Glutamatergic neuron (in vitro differentiated cells): ENCODE measurements around the gene CBX6. TPM values are rescaled to one million over a fixed set of nuclear protein-coding genes. Genes with fewer than 3 reads are reported as not detected.

ENCODE experiments used
- DNase-seq: peaks from one replicate; pipeline ENCODE4 v3.0.0; 2022
- H3K27ac Mint-ChIP-seq: one replicate; pipeline ENCODE4 v1.8.0; 2020; ENCODE audit warnings: mild to moderate bottlenecking, mixed read lengths, inconsistent platforms; ENCODE audit not compliant: unreplicated experiment
- H3K27me3 Mint-ChIP-seq: one replicate; pipeline ENCODE4 v1.8.0; 2020; ENCODE audit warnings: mild to moderate bottlenecking, moderate library complexity, mixed read lengths, inconsistent platforms; ENCODE audit not compliant: unreplicated experiment
- H3K36me3 Mint-ChIP-seq: one replicate; pipeline ENCODE4 v1.8.0; 2020; ENCODE audit warnings: mild to moderate bottlenecking, mixed read lengths, inconsistent platforms; ENCODE audit not compliant: unreplicated experiment
- H3K4me1 Mint-ChIP-seq: one replicate; pipeline ENCODE4 v1.8.0; 2020; ENCODE audit warnings: mild to moderate bottlenecking, low read depth, mixed read lengths, inconsistent platforms; ENCODE audit not compliant: unreplicated experiment
- H3K4me3 Mint-ChIP-seq: one replicate; pipeline ENCODE4 v1.8.0; 2020; ENCODE audit warnings: mild to moderate bottlenecking, mixed read lengths, inconsistent platforms; ENCODE audit not compliant: unreplicated experiment
- H3K9me3 Mint-ChIP-seq: one replicate; pipeline ENCODE4 v1.8.0; 2020; ENCODE audit warnings: mild to moderate bottlenecking, moderate library complexity, mixed read lengths, inconsistent platforms; ENCODE audit not compliant: unreplicated experiment
- CTCF ChIP-seq: fragments of 200-600 bp; sonication (generic); IDR thresholded peaks from one replicate; pipeline ENCODE4 v1.5.0; 2021; ENCODE audit not compliant: partially characterized antibody, unreplicated experiment
- total RNA-seq: library from RNA; stranded (reverse); fragmentation: NEBNext Ultra II Directional; extraction: Animal tissue kit (Norgen Biotek cat#: 25700); gene quantifications from one replicate; pipeline ENCODE4 v1.2.1, GENCODE V29; 2021; ENCODE audit not compliant: unreplicated experiment

Gene CBX6
- total RNA-seq, 1 donor from 2014 or later, result 27.6 TPM

GRCh38 chr22:38827510-38827909 is 44.5 kb downstream of the CBX6 start:
- Mint-ChIP-seq H3K36me3 (no peaks in the 10 kb centered on the region), H3K27ac (no peak overlapping the region), H3K4me3 (no peak overlapping the region), H3K27me3 (peaks cover 3% of the 10 kb centered on the region), H3K9me3 (peaks cover 3% of the 10 kb centered on the region), H3K4me1 (no peaks in the 10 kb centered on the region)
- DNase-seq, result no peak
- no peak for TF ChIP-seq CTCF

GRCh38 chr22:38826801-38827200 is 45.2 kb downstream of the CBX6 start:
- Mint-ChIP-seq H3K9me3 (peaks cover 3% of the 10 kb centered on the region), H3K36me3 (no peaks in the 10 kb centered on the region), H3K27me3 (peaks cover 3% of the 10 kb centered on the region), H3K27ac (no peak overlapping the region), H3K4me1 (no peaks in the 10 kb centered on the region), H3K4me3 (no peak overlapping the region)
- TF ChIP-seq CTCF, result no peak
- no peak for DNase-seq

GRCh38 chr22:38826386-38826785 is 45.6 kb downstream of the CBX6 start:
- Mint-ChIP-seq H3K27ac (no peak overlapping the region), H3K36me3 (no peaks in the 10 kb centered on the region), H3K9me3 (peaks cover 1% of the 10 kb centered on the region), H3K4me1 (no peaks in the 10 kb centered on the region), H3K4me3 (no peak overlapping the region), H3K27me3 (peaks cover 3% of the 10 kb centered on the region)
- no peak for DNase-seq
- TF ChIP-seq CTCF, result no peak

- no peak for TF ChIP-seq CTCF
- Mint-ChIP-seq H3K36me3 (no peaks in the 10 kb centered on the region), H3K4me1 (peaks cover under 1% of the 10 kb centered on the region), H3K9me3 (peaks cover 5% of the 10 kb centered on the region), H3K27me3 (peaks cover 7% of the 10 kb centered on the region), H3K27ac (no peak overlapping the region), H3K4me3 (no peak overlapping the region)
- no peak for DNase-seq
Measured at GRCh38 chr22:38824585-38824984, 47.4 kb downstream of the CBX6 start.

GRCh38 chr22:38823637-38824036 is 48.4 kb downstream of the CBX6 start:
- Mint-ChIP-seq H3K4me3 (no peak overlapping the region), H3K4me1 (peaks cover 3% of the 10 kb centered on the region), H3K9me3 (peaks cover 5% of the 10 kb centered on the region), H3K27me3 (peaks cover 8% of the 10 kb centered on the region), H3K27ac (no peak overlapping the region), H3K36me3 (no peaks in the 10 kb centered on the region)
- DNase-seq, result no peak
- no peak for TF ChIP-seq CTCF
